HCT116 (cell line): ENCODE measurements around the gene DDX56. TPM values are rescaled to one million over a fixed set of nuclear protein-coding genes. Genes with fewer than 3 reads are reported as not detected.

Experiments
- ATAC-seq: fragments of 200-7000 bp; cut with Tn5 transposase; 2 replicates; pipeline ENCODE4 v1.9.1; 2020; ENCODE audit warnings: mild to moderate bottlenecking, moderate library complexity
- BruUV-seq: library from RNA; stranded (reverse); fragments of 400-500 nt; replicated peaks from 2 replicates; lab custom pipeline; 2021; lab: Mats Ljungman, UMichigan
- CTCF ChIA-PET: fragments of 300-600 bp; sonication (Branson Sonifier 250); formaldehyde crosslinking; loops from one replicate; lab custom pipeline; 2021; ENCODE audit warnings: antibody characterized with exemption; lab: Charles Lee
- POLR2A ChIA-PET: fragments of 300-600, 350-600 bp; sonication (Branson Sonifier 250); formaldehyde crosslinking; loops from one replicate; lab custom pipeline; 2021; ENCODE audit warnings: antibody characterized with exemption; lab: Charles Lee
- RAD21 ChIA-PET, 2 experiments: fragments of 300-600 bp; sonication (Branson Sonifier 250); formaldehyde crosslinking; loops; one replicate each; lab custom pipeline; 2023; ENCODE audit warnings: low total read pairs in 2 of 2; ENCODE audit not compliant: uncharacterized antibody in 2 of 2, unreplicated experiment in 2 of 2, low non-redundant PET in 1 of 2; lab: Charles Lee
- DNase-seq: peaks from one replicate; pipeline ENCODE4 v3.0.0-alpha.2; 2010; ENCODE audit warnings: low read depth, low spot score
- H2AFZ ChIP-seq: fragments of 200-600 bp; shearing (Covaris generic), sonication (generic); 2 replicates; pipeline ENCODE4 v1.6.1; 2017; ENCODE audit warnings: low read depth, mixed run types, mixed read lengths, antibody characterized with exemption, low read length; ENCODE audit not compliant: poor library complexity, severe bottlenecking
- H3K27ac ChIP-seq: 2 replicates; pipeline ENCODE4 v1.5.1; 2012; ENCODE audit warnings: low read depth, low read length
- H3K27me3 ChIP-seq: fragments of 200-600 bp; sonication (generic); 2 replicates; pipeline ENCODE4 v1.6.1; 2016; ENCODE audit warnings: mixed run types, low read length, mixed read lengths; ENCODE audit not compliant: insufficient read depth
- H3K36me3 ChIP-seq, 2 experiments: fragments of 200-500 bp in 1 of 2; fragments of 200-600 bp in 1 of 2; sonication (Bioruptor generic) in 1 of 2; sonication (generic) in 1 of 2; 2 replicates each; pipeline versions ENCODE4 v1.5.1 to v1.6.1; 2014 to 2016; ENCODE audit warnings: low read length in 2 of 2, inconsistent platforms in 1 of 2, mixed read lengths in 1 of 2, mixed run types in 1 of 2; ENCODE audit not compliant: insufficient read depth in 2 of 2, control insufficient read depth in 1 of 2
- H3K4me1 ChIP-seq, 2 experiments: fragments of 200-600 bp in 1 of 2; sonication (generic) in 1 of 2; 2 replicates each; pipeline versions ENCODE4 v1.5.1 to v1.6.1; 2012 to 2017; ENCODE audit warnings: low read length in 2 of 2, inconsistent platforms in 1 of 2, mild to moderate bottlenecking in 1 of 2, mixed read lengths in 1 of 2, mixed run types in 1 of 2, moderate library complexity in 1 of 2; ENCODE audit not compliant: insufficient read depth in 2 of 2, control insufficient read depth in 1 of 2
- H3K4me2 ChIP-seq: fragments of 200-600 bp; sonication (generic); 2 replicates; pipeline ENCODE4 v1.6.1; 2017; ENCODE audit warnings: mixed run types, low read length, mixed read lengths
- H3K4me3 ChIP-seq, 2 experiments: fragments of 200-600 bp in 1 of 2; sonication (generic) in 1 of 2; replicated peaks in 1 of 2; 2 replicates each; pipeline ENCODE4 v1.5.1; 2011 to 2016; ENCODE audit warnings: low read length in 2 of 2, control low read depth in 1 of 2, low read depth in 1 of 2, mild to moderate bottlenecking in 1 of 2, mixed read lengths in 1 of 2, mixed run types in 1 of 2
- H3K79me2 ChIP-seq: fragments of 200-600 bp; sonication (generic); 2 replicates; pipeline ENCODE4 v1.6.1; 2017; ENCODE audit warnings: mild to moderate bottlenecking, mixed run types, low read length, moderate library complexity, mixed read lengths; ENCODE audit not compliant: insufficient read depth
- H3K9ac ChIP-seq: fragments of 200-600 bp; sonication (generic); 2 replicates; pipeline ENCODE4 v1.6.1; 2016; ENCODE audit warnings: low read length, mixed read lengths
- H3K9me2 ChIP-seq: fragments of 200-600 bp; sonication (generic), shearing (Covaris generic); 2 replicates; pipeline ENCODE4 v1.6.1; 2017; ENCODE audit warnings: mixed run types, mild to moderate bottlenecking, moderate library complexity; ENCODE audit not compliant: insufficient read depth
- H3K9me3 ChIP-seq, 2 experiments: fragments of 200-500 bp in 1 of 2; fragments of 200-600 bp in 1 of 2; sonication (Bioruptor generic) in 1 of 2; sonication (generic) in 1 of 2; 2 replicates each; pipeline ENCODE4 v1.6.1; 2014 to 2017; ENCODE audit warnings: low read length in 2 of 2, mixed read lengths in 2 of 2, inconsistent platforms in 1 of 2, low read depth in 1 of 2, mild to moderate bottlenecking in 1 of 2, mixed run types in 1 of 2, moderate library complexity in 1 of 2; ENCODE audit not compliant: control insufficient read depth in 1 of 2, insufficient read depth in 1 of 2
- H4K20me1 ChIP-seq: fragments of 200-600 bp; sonication (generic), shearing (Covaris generic); 2 replicates; pipeline ENCODE4 v1.6.1; 2017; ENCODE audit warnings: mixed run types, mild to moderate bottlenecking, moderate library complexity; ENCODE audit not compliant: insufficient read depth
- ATF3 ChIP-seq: IDR thresholded peaks from 2 replicates; pipeline ENCODE4 v1.6.1; 2012
- CBX3 ChIP-seq: IDR thresholded peaks from 2 replicates; pipeline ENCODE4 v1.6.1; 2012; ENCODE audit warnings: low read depth
- CEBPB ChIP-seq: IDR thresholded peaks from 2 replicates; pipeline ENCODE4 v1.6.1; 2012; ENCODE audit warnings: low read depth
- CTCF ChIP-seq, 3 experiments: fragments of 200-600 bp in 1 of 3; sonication (generic) in 1 of 3; IDR thresholded peaks in 2 of 3; conservative IDR thresholded peaks in 1 of 3; 2 replicates each; pipeline ENCODE4 v1.5.1; 2012 to 2017; ENCODE audit warnings: low read depth in 2 of 3, low read length in 2 of 3, antibody characterized with exemption in 1 of 3, borderline replicate concordance in 1 of 3, control low read depth in 1 of 3, mild to moderate bottlenecking in 1 of 3, mixed read lengths in 1 of 3, mixed run types in 1 of 3, moderate library complexity in 1 of 3; ENCODE audit not compliant: insufficient read depth in 1 of 3
- EGR1 ChIP-seq: IDR thresholded peaks from 2 replicates; pipeline ENCODE4 v1.6.1; 2012; ENCODE audit warnings: low read depth
- ELF1 ChIP-seq: IDR thresholded peaks from 2 replicates; pipeline ENCODE4 v1.6.1; 2012; ENCODE audit warnings: low read depth, borderline replicate concordance
- EZH2phosphoT487 ChIP-seq: fragments of 200-600 bp; IDR thresholded peaks from 2 replicates; pipeline ENCODE4 v1.6.1; 2018; ENCODE audit warnings: antibody characterized with exemption, borderline replicate concordance
- FOSL1 ChIP-seq: IDR thresholded peaks from 2 replicates; pipeline ENCODE4 v1.6.1; 2012; ENCODE audit warnings: low read depth
- RAD21 ChIP-seq: IDR thresholded peaks from 2 replicates; pipeline ENCODE4 v1.6.1; 2012; ENCODE audit warnings: low read depth, mild to moderate bottlenecking
- REST ChIP-seq: IDR thresholded peaks from 2 replicates; pipeline ENCODE4 v1.6.1; 2012; ENCODE audit warnings: low read depth
- SIN3A ChIP-seq: IDR thresholded peaks from 2 replicates; pipeline ENCODE4 v1.6.1; 2012; ENCODE audit warnings: low read depth
- SP1 ChIP-seq: IDR thresholded peaks from 2 replicates; pipeline ENCODE4 v1.6.1; 2012; ENCODE audit warnings: low read depth
- SRF ChIP-seq: IDR thresholded peaks from 2 replicates; pipeline ENCODE4 v1.6.1; 2012; ENCODE audit warnings: low read depth
- TCF7L2 ChIP-seq: IDR thresholded peaks from 2 replicates; pipeline ENCODE4 v1.7.0; 2011; ENCODE audit warnings: borderline replicate concordance, inconsistent platforms; ENCODE audit not compliant: insufficient read depth, insufficient read length; ENCODE audit errors: extremely low read depth
- YY1 ChIP-seq: IDR thresholded peaks from 2 replicates; pipeline ENCODE4 v1.6.1; 2011; ENCODE audit warnings: low read length, low read depth, moderate library complexity, mild to moderate bottlenecking; ENCODE audit not compliant: insufficient replicate concordance; ENCODE audit errors: extremely low read depth
- ZFX ChIP-seq: fragments of 450-650 bp; IDR thresholded peaks from 2 replicates; pipeline ENCODE4 v1.6.1; 2017
- intact Hi-C: fragments of 100-400 bp; cut with micrococcal nuclease; formaldehyde crosslinking; loops from 2 replicates; pipeline ENCODE4 v1.10.0; 2022
- total RNA-seq: library from RNA; stranded (reverse); gene quantifications from one replicate; pipeline ENCODE4 v1.2.1, GENCODE V29; 2021; ENCODE audit not compliant: unreplicated experiment
- TF ChIP-seq, protein P1 (sequence below): IDR thresholded peaks from 2 replicates; pipeline ENCODE4 v1.6.1; 2012
- TF ChIP-seq, protein P2 (sequence below): IDR thresholded peaks from 2 replicates; pipeline ENCODE4 v1.6.1; 2011; ENCODE audit warnings: mild to moderate bottlenecking, low read length, moderate library complexity; ENCODE audit not compliant: insufficient replicate concordance; ENCODE audit errors: extremely low read depth

The DDX56 gene
- total RNA-seq, 1 experiment from 2014 or later: 119 TPM

DNA sequence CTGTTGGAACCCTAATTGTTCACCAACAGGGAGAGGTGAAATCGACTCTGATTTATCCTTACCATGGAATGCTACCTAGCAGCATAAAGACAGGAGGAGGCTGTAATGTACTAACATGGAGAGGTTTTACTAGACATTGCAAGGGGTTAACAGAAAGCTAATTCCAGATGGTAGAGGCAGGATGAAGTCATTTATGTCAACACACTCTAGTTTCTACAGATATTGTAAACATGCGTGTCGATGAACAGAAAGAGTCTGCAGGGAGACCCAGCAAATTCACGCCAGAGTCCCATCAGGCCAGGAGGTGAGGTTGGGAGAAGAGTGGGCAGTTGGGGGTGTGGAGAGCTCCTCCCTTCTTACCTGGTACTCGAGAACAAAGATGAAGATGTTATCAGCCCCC is 39.6 kb downstream of the DDX56 start (continued):
- TF ChIP-seq SRF (no peak), SP1 (no peak), REST (no peak), SIN3A (no peak), RAD21 (no peak), CBX3 (no peak)

DNA sequence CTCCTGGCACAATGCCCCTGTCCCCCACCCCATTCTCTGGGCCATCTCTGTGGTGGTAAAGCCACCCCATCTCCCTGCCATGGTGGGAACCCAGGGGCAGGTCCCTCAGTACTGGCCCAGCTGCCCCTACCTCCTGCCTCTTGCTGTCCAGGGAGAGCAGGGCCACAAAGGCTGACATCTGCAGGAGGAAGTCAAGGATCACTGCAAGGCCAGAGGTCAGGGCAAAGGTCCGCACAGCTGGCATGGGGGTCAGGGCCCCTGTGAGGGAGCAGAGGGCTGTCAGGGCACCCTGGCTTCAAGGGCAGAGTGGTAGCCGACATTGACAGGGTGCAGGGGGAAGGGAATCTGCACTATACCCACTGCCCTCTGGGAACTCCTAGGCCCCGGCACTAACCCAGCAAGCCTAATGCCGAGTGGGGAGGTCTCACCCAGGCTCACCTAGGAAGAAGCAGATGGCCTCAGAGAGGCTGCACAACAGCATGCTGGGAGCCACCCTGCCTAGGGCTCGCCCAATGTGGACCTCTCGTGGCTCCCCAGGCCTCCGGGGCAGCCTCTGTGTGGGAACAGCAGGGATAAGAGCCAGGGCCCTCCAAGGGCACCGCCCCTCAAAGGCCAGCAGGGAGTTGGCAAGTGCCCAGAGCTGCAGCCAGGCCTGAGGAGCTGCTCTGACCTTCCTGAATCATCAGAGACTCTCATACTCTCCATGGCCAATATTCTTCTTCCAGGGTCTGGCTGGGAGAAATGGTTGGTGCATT is 40.2 kb downstream of the DDX56 start:
- TF ChIP-seq CTCF (IDR thresholded peaks at IDR 0.05 in 2 of 3, conservative IDR thresholded peaks at IDR 0.05 in 1 of 3; ENCODE audit: borderline replicate concordance in 1 of 3, insufficient read depth in 1 of 3, low read depth in 2 of 3, low read length in 2 of 3) (no peak), YY1 (no peak), TCF7L2 (no peak), CEBPB (no peak), ZFX (no peak), ELF1 (no peak), FOSL1 (no peak), EZH2phosphoT487 (no peak), SRF (no peak), EGR1 (no peak), SIN3A (no peak), ATF3 (no peak)
- TF ChIP-seq, protein P1, sequence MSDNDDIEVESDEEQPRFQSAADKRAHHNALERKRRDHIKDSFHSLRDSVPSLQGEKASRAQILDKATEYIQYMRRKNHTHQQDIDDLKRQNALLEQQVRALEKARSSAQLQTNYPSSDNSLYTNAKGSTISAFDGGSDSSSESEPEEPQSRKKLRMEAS: no peak
- TF ChIP-seq, protein P2, sequence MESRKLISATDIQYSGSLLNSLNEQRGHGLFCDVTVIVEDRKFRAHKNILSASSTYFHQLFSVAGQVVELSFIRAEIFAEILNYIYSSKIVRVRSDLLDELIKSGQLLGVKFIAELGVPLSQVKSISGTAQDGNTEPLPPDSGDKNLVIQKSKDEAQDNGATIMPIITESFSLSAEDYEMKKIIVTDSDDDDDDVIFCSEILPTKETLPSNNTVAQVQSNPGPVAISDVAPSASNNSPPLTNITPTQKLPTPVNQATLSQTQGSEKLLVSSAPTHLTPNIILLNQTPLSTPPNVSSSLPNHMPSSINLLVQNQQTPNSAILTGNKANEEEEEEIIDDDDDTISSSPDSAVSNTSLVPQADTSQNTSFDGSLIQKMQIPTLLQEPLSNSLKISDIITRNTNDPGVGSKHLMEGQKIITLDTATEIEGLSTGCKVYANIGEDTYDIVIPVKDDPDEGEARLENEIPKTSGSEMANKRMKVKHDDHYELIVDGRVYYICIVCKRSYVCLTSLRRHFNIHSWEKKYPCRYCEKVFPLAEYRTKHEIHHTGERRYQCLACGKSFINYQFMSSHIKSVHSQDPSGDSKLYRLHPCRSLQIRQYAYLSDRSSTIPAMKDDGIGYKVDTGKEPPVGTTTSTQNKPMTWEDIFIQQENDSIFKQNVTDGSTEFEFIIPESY: no peak
- H3K4me1 ChIP-seq: peaks cover 0 to 12% of the 10 kb centered on the region in 2 experiments; a peak in 2 of 4 replicates
- no peaks in the 10 kb centered on the region for H3K36me3 ChIP-seq
- no peaks in the 10 kb centered on the region for H3K79me2 ChIP-seq
- H3K4me3 ChIP-seq: no peak overlapping the region
- H3K9me3 ChIP-seq: no peaks in the 10 kb centered on the region
- no peaks in the 10 kb centered on the region for H4K20me1 ChIP-seq
- no peak overlapping the region for H3K9ac ChIP-seq
- H3K27ac ChIP-seq: no peak overlapping the region
- ATAC-seq (no peak), DNase-seq (no peak)
- intact Hi-C loops: no loop called here
- ChIA-PET POLR2A (no interaction called here), RAD21 (no interaction called here), CTCF (no interaction called here)
- no peak overlapping the region for H3K4me2 ChIP-seq
- no TSS peak for BruUV-seq
- no peaks in the 10 kb centered on the region for H3K27me3 ChIP-seq
- H2AFZ ChIP-seq: no peak overlapping the region
- H3K9me2 ChIP-seq: no peaks in the 10 kb centered on the region
